ENCODE results near the gene GTF3C6.
"Not testable (repeated sequence)": the region's sequence is repeated elsewhere in the genome, so short reads cannot be mapped to it uniquely, and the experiment has no call there.

The GTF3C6 gene

DNA sequence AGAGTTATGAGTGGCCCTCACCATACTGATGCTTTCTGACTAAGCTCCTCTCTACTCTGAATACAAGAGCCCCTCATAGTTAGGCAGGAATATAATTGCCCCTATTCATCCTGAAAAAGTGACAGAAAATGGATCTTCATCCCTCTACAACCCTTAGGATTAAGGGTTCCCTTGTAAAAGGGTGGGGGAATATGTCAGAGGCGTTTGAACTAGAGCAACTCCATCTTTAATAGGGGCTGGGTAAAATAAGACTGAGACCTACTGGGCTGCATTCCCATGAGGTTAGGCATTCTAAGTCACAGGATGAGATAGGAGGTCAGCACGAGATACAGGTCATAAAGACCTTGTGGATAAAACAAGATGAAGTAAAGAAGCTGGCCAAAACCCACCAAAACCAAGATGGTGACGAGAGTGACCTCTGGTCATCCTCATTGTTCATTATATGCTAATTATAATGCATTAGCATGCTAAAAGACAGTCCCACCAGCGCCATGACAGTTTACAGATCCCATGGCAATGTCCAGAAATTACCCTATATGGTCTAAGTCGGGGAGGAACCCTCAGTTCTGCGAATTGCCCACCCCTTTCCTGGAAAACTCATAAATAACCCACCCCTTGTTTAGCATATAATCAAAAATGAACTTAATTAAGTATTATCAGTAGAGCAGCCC lies 4.7 kb upstream of the GTF3C6 start:
- CTCF ChIA-PET: interaction anchor here (0.8 to 3.9 kb wide), 3 partner anchors 9 to 425 kb away, joined by 3 to 12 read pairs (median 3); no protein-coding TSS in a partner anchor
- H3K27ac Mint-ChIP-seq: no peak overlapping the region
- no peaks in the 10 kb centered on the region for H3K9me3 Mint-ChIP-seq
- peaks cover 2% of the 10 kb centered on the region for H3K36me3 Mint-ChIP-seq
- no peak for DNase-seq
- H3K27me3 Mint-ChIP-seq: peaks cover 13% of the 10 kb centered on the region
- no peak overlapping the region for H3K4me3 Mint-ChIP-seq
- H3K4me1 Mint-ChIP-seq: peaks cover 17% of the 10 kb centered on the region

GRCh38 chr6:110960014-110960390 lies 1.5 kb downstream of the GTF3C6 start:
- CTCF ChIA-PET: interaction anchor here (0.9 to 1.1 kb wide), 2 partner anchors 10 to 24 kb away, joined by 3 to 4 read pairs; no protein-coding TSS in a partner anchor
- H3K4me3 Mint-ChIP-seq: peak overlapping the region; percentile 100
- no peaks in the 10 kb centered on the region for H3K9me3 Mint-ChIP-seq
- H3K36me3 Mint-ChIP-seq: peaks cover 36% of the 10 kb centered on the region
- H3K27ac Mint-ChIP-seq: peak overlapping the region; percentile 82
- peaks cover 28% of the 10 kb centered on the region for H3K4me1 Mint-ChIP-seq
- H3K27me3 Mint-ChIP-seq: no peaks in the 10 kb centered on the region
- no peak for DNase-seq

- H3K27me3 Mint-ChIP-seq, H3K27ac Mint-ChIP-seq, H3K9me3 Mint-ChIP-seq, H3K4me3 Mint-ChIP-seq, DNase-seq, CTCF ChIA-PET: not testable (repeated sequence)
- peaks cover 60% of the 10 kb centered on the region for H3K36me3 Mint-ChIP-seq
- peaks cover 25% of the 10 kb centered on the region for H3K4me1 Mint-ChIP-seq
These were observed 4.1 kb downstream of the GTF3C6 start for GRCh38 chr6:110962636-110963035.

DNA sequence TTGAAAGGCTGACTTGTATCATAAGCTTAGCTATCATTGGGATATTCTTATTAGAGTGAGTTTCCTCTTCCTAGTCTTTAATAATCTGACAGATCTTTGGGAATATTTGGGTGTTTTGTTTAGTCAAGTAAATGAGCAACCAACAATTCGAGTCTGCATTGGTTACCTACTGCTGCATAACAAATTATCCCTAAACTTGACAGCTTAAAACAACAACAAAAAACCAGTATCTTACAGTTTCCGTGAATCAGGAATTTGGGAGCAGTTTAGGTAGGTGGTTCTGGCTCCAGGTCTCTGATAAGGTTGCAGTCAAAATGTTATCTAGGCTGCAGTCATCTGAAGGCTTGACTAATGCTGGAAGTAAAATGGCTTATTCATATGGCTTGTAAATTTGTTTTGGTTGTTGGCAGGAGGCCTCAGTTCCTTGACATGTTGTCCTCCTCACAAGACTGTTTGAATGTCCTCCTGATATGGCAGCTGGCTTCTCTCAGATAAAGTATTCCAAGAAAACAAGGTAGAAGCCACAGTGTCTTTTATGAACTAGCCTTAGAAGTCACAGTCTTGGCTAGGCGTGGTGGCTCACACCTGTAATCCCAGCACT lies 7.2 kb downstream of the GTF3C6 start:
- CTCF ChIA-PET: no interaction called here
- H3K36me3 Mint-ChIP-seq: peaks cover 61% of the 10 kb centered on the region
- no peak overlapping the region for H3K27ac Mint-ChIP-seq
- no peak overlapping the region for H3K4me3 Mint-ChIP-seq
- peaks cover 7% of the 10 kb centered on the region for H3K4me1 Mint-ChIP-seq
- H3K9me3 Mint-ChIP-seq: no peaks in the 10 kb centered on the region
- H3K27me3 Mint-ChIP-seq: no peaks in the 10 kb centered on the region
- no peak for DNase-seq

- H3K4me1 Mint-ChIP-seq, H3K27me3 Mint-ChIP-seq, H3K27ac Mint-ChIP-seq, CTCF ChIA-PET, H3K4me3 Mint-ChIP-seq, H3K9me3 Mint-ChIP-seq, DNase-seq: not testable (repeated sequence)
- peaks cover 39% of the 10 kb centered on the region for H3K36me3 Mint-ChIP-seq
These were observed 10.2 kb downstream of the GTF3C6 start for GRCh38 chr6:110968661-110969060.

- CTCF ChIA-PET: interaction anchor here (1.4 kb wide), 1 partner anchor 443 kb away, joined by 4 read pairs; no protein-coding TSS in a partner anchor
- no peak for DNase-seq
- Mint-ChIP-seq H3K4me3 (no peak overlapping the region), H3K27me3 (no peaks in the 10 kb centered on the region), H3K9me3 (no peaks in the 10 kb centered on the region), H3K27ac (no peak overlapping the region), H3K4me1 (no peaks in the 10 kb centered on the region), H3K36me3 (peaks cover 21% of the 10 kb centered on the region)
These were observed 13.0 kb downstream of the GTF3C6 start for GRCh38 chr6:110971468-110971867.

GRCh38 chr6:110976575-110976974 lies 18.1 kb downstream of the GTF3C6 start:
- Mint-ChIP-seq H3K27me3 (no peaks in the 10 kb centered on the region), H3K9me3 (no peaks in the 10 kb centered on the region), H3K36me3 (peaks cover 13% of the 10 kb centered on the region), H3K4me1 (peaks cover 27% of the 10 kb centered on the region), H3K4me3 (no peak overlapping the region), H3K27ac (no peak overlapping the region)
- CTCF ChIA-PET: interaction anchor here (0.9 kb wide), 1 partner anchor 294 kb away, joined by 3 read pairs; no protein-coding TSS in a partner anchor
- no peak for DNase-seq

- Mint-ChIP-seq H3K4me1 (peaks cover 44% of the 10 kb centered on the region), H3K27me3 (peaks cover 4% of the 10 kb centered on the region), H3K36me3 (peaks cover 22% of the 10 kb centered on the region), H3K4me3 (no peak overlapping the region), H3K27ac (peak overlapping the region; percentile 29), H3K9me3 (no peaks in the 10 kb centered on the region)
- CTCF ChIA-PET: no interaction called here
- no peak for DNase-seq
These were observed 21.1 kb downstream of the GTF3C6 start for GRCh38 chr6:110979565-110980101.

- Mint-ChIP-seq H3K9me3 (no peaks in the 10 kb centered on the region), H3K36me3 (peaks cover 23% of the 10 kb centered on the region), H3K27me3 (peaks cover 4% of the 10 kb centered on the region), H3K4me3 (peak overlapping the region; percentile 99), H3K27ac (peak overlapping the region; percentile 46), H3K4me1 (peaks cover 44% of the 10 kb centered on the region)
- DNase-seq: no peak
- CTCF ChIA-PET: no interaction called here
These were observed 21.7 kb downstream of the GTF3C6 start for GRCh38 chr6:110980227-110980626.

- Mint-ChIP-seq H3K4me3 (peak overlapping the region; percentile 99), H3K9me3 (no peaks in the 10 kb centered on the region), H3K27ac (peak overlapping the region; percentile 99), H3K27me3 (peaks cover 4% of the 10 kb centered on the region), H3K36me3 (peaks cover 25% of the 10 kb centered on the region), H3K4me1 (peaks cover 44% of the 10 kb centered on the region)
- no peak for DNase-seq
- CTCF ChIA-PET: no interaction called here
These were observed 22.1 kb downstream of the GTF3C6 start for GRCh38 chr6:110980648-110981047.

DNA sequence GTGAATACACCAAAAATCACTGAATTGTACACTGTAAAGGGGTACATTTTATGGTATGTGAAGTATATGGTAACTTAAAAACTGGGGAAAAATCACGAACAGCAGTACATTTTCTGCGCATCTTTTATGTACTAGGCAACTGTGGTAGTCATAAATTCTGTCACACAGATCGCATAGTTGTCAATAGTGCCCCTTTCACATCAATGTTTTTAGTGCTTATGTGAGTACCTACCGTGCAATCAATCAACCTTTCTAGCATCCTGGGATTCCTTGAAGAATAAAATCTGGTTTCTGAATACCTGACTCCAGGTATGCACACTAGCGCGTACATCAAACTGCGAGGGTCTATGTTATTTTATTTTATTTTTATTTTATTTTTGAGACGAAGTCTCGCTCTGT lies 22.7 kb downstream of the GTF3C6 start:
- H3K27ac Mint-ChIP-seq: peak overlapping the region; percentile 99
- CTCF ChIA-PET: interaction anchor here (1.6 kb wide), 1 partner anchor 24 kb away, joined by 4 read pairs; the partner anchor contains the start of gene GTF3C6
- peaks cover 4% of the 10 kb centered on the region for H3K27me3 Mint-ChIP-seq
- peak overlapping the region; percentile 99 for H3K4me3 Mint-ChIP-seq
- H3K4me1 Mint-ChIP-seq: peaks cover 46% of the 10 kb centered on the region
- H3K36me3 Mint-ChIP-seq: peaks cover 31% of the 10 kb centered on the region
- no peak for DNase-seq
- H3K9me3 Mint-ChIP-seq: no peaks in the 10 kb centered on the region

- H3K9me3 Mint-ChIP-seq: no peaks in the 10 kb centered on the region
- no peaks in the 10 kb centered on the region for H3K27me3 Mint-ChIP-seq
- H3K36me3 Mint-ChIP-seq: peaks cover 23% of the 10 kb centered on the region
- no peak for DNase-seq
- CTCF ChIA-PET: interaction anchor here (0.7 to 1.2 kb wide), 3 partner anchors 9 to 309 kb away, joined by 3 to 6 read pairs (median 5); partner anchors contain the start of gene RPF2
- H3K4me3 Mint-ChIP-seq: no peak overlapping the region
- H3K4me1 Mint-ChIP-seq: no peaks in the 10 kb centered on the region
- no peak overlapping the region for H3K27ac Mint-ChIP-seq
These were observed 32.5 kb downstream of the GTF3C6 start for GRCh38 chr6:110990840-110991576.

- DNase-seq: no peak
- H3K9me3 Mint-ChIP-seq: no peaks in the 10 kb centered on the region
- no peaks in the 10 kb centered on the region for H3K4me1 Mint-ChIP-seq
- no peak overlapping the region for H3K27ac Mint-ChIP-seq
- H3K27me3 Mint-ChIP-seq: no peaks in the 10 kb centered on the region
- peaks cover 35% of the 10 kb centered on the region for H3K36me3 Mint-ChIP-seq
- no peak overlapping the region for H3K4me3 Mint-ChIP-seq
- CTCF ChIA-PET: no interaction called here
These were observed 38.2 kb downstream of the GTF3C6 start for GRCh38 chr6:110996691-110997090.

DNA sequence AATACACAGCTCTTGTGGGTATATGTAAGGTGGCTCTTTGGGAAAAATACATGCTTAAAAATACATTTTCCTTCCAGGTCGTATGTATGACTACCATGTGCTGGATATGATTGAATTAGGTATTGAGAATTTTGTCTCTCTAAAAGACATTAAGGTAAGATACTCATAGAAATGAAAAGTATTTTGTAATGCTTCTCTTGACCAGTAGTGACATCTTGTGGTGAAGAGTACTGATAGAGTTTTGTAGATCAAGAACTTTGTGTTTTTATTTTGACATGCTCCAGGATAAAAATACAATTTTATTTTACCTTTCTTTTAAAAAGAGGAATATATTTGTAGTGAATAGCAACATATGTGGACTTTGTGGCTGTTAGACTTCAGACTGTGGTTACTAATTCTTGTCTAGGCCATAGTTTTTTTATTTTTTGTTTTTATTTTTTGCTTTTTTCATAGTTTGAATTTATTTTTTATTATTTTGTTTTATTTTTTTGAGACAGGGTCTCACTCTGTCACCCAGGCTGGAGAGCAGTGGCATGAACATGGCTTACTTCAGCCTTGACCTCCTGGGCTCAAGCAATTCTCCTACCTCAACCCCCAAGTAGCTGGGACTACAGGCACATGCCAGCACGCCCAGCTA lies 41.2 kb downstream of the GTF3C6 start:
- no peak for DNase-seq
- H3K4me1 Mint-ChIP-seq: no peaks in the 10 kb centered on the region
- H3K9me3 Mint-ChIP-seq: no peaks in the 10 kb centered on the region
- H3K36me3 Mint-ChIP-seq: peaks cover 42% of the 10 kb centered on the region
- no peaks in the 10 kb centered on the region for H3K27me3 Mint-ChIP-seq
- H3K27ac Mint-ChIP-seq: peak overlapping the region; percentile 46
- CTCF ChIA-PET: interaction anchor here (1.0 to 3.1 kb wide), 2 partner anchors 11 to 318 kb away, joined by 10 to 18 read pairs; no protein-coding TSS in a partner anchor
- no peak overlapping the region for H3K4me3 Mint-ChIP-seq

All from activated naive CD4-positive, alpha-beta T cell treated with anti-CD3 and anti-CD28 coated beads, Interleukin-2, amount 10 ng/mL, durations not matched to agents 7 days and 5 days (primary cell).